HG03558 (cell line): Measurements from ENCODE around the gene GNA14.
"Not testable (repeated sequence)": the region's sequence is repeated elsewhere in the genome, so short reads cannot be mapped to it uniquely, and the experiment has no call there.

Experiments
- ATAC-seq: cut with Tn5 transposase; IDR thresholded peaks from one replicate; pipeline ENCODE4 v1.9.1; 2021; ENCODE audit warnings: moderate number of reproducible peaks; ENCODE audit not compliant: unreplicated experiment; ENCODE audit errors: extremely low read depth

Gene GNA14

GRCh38 chr9:77592476-77592875 is 55.6 kb downstream of the GNA14 start:
- ATAC-seq = no peak

GRCh38 chr9:77589046-77589795 is 58.9 kb downstream of the GNA14 start:
- no peak for ATAC-seq

- no peak for ATAC-seq
These were observed 59.7 kb downstream of the GNA14 start for GRCh38 chr9:77588271-77588937.

GRCh38 chr9:77587851-77588250 is 60.3 kb downstream of the GNA14 start:
- ATAC-seq = no peak

- no peak for ATAC-seq
These were observed 61.1 kb downstream of the GNA14 start for GRCh38 chr9:77587042-77587441.

GRCh38 chr9:77586591-77586990 is 61.5 kb downstream of the GNA14 start:
- ATAC-seq = no peak

GRCh38 chr9:77585335-77585786 is 62.8 kb downstream of the GNA14 start:
- no peak for ATAC-seq

GRCh38 chr9:77584927-77585326 is 63.2 kb downstream of the GNA14 start:
- ATAC-seq = not testable (repeated sequence)

- no peak for ATAC-seq
These were observed 65.1 kb downstream of the GNA14 start for GRCh38 chr9:77582961-77583576.

- ATAC-seq = no peak
These were observed 65.6 kb downstream of the GNA14 start for GRCh38 chr9:77582525-77582924.

GRCh38 chr9:77575785-77576184 is 72.3 kb downstream of the GNA14 start:
- no peak for ATAC-seq

- ATAC-seq = no peak
These were observed 78.8 kb downstream of the GNA14 start for GRCh38 chr9:77569335-77569734.

- ATAC-seq = no peak
These were observed 84.9 kb downstream of the GNA14 start for GRCh38 chr9:77563174-77563573.

GRCh38 chr9:77562019-77562748 is 85.9 kb downstream of the GNA14 start:
- no peak for ATAC-seq

- ATAC-seq = no peak
These were observed 86.6 kb downstream of the GNA14 start for GRCh38 chr9:77561331-77562018.

GRCh38 chr9:77556396-77556795 is 91.7 kb downstream of the GNA14 start:
- ATAC-seq = no peak

GRCh38 chr9:77554586-77555105 is 93.5 kb downstream of the GNA14 start:
- ATAC-seq = no peak

- no peak for ATAC-seq
These were observed 100.9 kb downstream of the GNA14 start for GRCh38 chr9:77547106-77547730.

- no peak for ATAC-seq
These were observed 101.7 kb downstream of the GNA14 start for GRCh38 chr9:77546376-77546950.
